ENCODE data around the gene METTL22.
A peak's percentile ranks its signal among the peaks of the same experiment; 100 is the strongest.

GRCh38 chr16:8634991-8635736 is 13.7 kb downstream of the METTL22 start:
- TF ChIP-seq CTCF (IDR thresholded peaks at IDR 0.05) (peak in 1 of 7 experiments; percentile 35), POLR2A (IDR thresholded peaks at IDR 0.05) (no peak)

Data from body of pancreas (tissue), 4 donors.